GM18502 (cell line): ENCODE measurements around the gene MALAT1.

Experiments
- ATAC-seq: cut with Tn5 transposase; IDR thresholded peaks from one replicate; pipeline ENCODE4 v1.9.1; 2021; ENCODE audit warnings: mild to moderate bottlenecking; ENCODE audit not compliant: unreplicated experiment, poor library complexity

The MALAT1 gene

DNA sequence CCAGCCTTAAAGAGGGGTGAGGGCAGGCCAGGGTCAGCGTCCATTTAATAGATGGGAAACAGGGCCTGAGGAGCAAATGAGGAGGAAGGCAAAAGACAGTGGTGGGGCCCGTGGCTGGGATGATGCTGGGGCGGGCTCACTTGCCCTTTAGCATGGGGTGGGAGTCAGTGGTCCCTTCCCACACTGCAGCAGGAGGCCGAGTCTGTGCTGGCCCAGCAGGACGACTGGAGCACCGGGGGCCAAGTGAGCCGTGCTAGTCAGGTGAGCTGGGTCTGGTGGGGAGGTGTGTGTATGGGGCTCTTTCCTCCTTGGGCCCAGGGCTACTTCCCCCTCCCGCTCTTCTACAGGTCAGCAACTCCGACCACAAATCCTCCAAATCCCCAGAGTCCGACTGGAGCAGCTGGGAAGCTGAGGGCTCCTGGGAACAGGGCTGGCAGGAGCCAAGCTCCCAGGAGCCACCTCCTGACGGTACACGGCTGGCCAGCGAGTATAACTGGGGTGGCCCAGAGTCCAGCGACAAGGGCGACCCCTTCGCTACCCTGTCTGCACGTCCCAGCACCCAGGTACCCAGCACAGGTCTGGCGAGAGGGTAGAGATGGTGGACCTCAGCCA, 38.9 kb downstream of the MALAT1 start:
- ATAC-seq = no peak

DNA sequence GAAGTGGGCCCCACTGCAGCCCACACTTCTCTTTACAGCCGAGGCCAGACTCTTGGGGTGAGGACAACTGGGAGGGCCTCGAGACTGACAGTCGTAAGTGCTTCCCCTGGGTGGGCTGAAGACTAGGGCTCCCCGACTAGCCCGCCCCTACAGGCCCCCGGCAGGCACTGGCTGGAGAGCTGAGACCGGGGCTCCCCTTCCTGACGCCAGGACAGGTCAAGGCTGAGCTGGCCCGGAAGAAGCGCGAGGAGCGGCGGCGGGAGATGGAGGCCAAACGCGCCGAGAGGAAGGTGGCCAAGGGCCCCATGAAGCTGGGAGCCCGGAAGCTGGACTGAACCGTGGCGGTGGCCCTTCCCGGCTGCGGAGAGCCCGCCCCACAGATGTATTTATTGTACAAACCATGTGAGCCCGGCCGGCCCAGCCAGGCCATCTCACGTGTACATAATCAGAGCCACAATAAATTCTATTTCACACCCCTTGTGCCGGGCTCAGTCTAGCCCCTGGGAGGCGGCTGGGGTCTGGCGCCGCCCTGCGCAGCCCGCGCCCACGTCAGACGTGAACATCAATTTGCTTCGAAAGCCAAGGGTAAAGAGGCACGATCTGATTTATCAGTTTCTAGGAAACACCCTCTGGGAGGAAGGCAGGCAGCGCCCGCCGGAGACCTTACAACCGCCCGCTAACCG, 39.5 kb downstream of the MALAT1 start:
- no peak for ATAC-seq

DNA sequence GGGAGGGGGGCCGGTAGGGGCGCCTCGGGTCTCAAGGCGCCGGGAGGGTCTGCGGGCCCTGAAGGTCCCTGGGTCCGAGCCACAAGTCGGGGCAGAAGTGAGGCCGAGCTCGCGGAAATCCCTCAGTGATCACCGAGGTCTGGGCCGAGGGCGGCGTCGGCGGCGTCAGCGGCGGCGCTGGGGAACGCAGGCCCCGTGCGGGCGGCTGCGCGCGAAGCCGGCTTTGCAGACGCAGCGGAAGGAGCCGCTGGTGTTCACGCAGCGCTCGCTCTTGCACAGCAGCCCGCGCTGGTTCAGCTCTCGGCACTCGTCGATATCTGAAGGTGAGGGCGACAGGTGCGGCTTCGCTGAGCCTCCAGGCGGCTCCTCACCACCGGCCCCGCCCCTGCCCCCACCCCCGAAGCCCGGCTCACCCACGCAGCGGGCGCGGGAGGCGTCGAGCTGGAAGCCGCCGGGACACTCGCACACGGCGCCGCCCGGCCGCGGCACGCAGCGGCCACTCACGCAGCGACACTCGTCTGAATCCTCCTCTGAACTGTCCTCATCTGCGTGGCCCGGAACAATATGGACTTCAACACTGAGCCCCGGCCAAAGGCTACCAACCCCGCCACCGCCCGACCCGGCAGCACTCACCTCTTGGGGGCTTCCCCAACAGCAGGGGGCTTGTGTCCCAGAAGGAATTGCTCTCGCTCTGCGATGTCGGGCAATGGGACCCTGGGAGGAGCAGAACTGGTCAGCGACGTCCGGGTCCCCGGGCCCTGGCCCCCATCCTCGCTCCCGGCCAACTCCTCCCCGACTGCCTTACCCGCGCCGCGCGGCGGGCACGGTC, 40.3 kb downstream of the MALAT1 start:
- no peak for ATAC-seq

DNA sequence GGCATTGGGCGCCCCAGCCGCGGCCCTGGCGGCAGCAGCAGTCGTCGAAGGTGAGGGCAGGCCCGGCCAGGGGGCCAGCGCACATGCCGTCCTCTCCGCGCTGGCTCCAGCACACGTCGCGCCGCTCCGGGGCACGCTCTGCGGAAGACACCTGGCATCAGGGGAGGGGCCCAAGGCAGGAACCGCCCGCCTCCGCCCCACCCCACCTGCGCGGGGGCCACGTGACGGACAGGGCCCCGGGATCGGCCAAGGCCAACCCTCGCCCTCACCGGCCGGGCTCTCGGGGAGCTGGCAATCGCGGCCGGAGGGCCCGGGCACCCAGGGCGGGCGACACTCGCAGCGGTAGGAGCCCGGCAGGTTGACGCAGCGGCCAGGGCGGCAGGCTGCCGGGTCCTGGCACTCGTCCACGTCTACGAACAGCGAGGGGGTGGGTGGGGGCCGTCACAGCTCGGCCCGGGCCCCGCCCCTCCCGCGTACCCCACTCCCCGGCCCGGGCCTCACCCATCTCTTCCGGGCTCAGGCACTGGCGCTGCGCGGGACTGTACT, 41.0 kb downstream of the MALAT1 start:
- ATAC-seq = peak; percentile 47

DNA sequence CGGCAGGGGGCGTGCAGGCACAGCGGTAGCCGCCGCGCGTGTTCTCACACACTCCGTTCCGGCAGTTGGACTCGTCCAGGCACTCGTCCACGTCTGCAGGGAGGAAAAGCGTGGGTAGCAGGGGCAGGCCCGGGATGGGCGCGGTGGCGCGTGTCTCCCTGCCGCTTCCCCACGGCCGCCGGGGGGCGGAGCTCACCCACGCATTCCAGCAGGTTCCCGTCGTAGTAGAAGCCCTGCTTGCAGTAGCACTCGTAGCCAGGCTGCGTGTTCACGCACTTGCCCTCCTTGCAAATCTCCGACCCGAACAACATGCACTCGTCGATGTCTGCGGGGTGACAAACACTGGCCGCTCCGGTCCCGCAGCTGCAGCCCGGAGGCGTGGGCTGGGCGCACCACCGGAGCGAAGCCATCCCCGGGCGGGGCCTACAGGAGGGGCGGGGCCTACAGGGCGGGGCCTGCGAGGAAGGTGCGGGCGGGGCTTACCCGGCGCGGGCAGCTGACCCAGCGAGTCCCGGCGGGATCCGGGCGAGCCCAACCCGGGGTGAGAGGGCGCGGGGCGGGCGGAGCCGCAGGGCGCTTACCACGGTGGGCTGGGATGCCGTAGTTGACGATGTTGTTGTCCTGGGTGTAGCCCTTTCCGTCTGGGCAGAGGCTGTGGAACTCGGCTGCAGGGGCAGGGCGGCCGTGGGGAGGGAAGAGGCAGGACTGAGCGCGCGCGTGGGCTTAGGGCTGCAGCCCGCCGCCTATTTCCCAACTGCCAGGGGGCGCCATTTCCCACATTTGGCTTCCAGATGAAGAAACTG, 41.6 kb downstream of the MALAT1 start:
- ATAC-seq = peak; percentile 74

DNA sequence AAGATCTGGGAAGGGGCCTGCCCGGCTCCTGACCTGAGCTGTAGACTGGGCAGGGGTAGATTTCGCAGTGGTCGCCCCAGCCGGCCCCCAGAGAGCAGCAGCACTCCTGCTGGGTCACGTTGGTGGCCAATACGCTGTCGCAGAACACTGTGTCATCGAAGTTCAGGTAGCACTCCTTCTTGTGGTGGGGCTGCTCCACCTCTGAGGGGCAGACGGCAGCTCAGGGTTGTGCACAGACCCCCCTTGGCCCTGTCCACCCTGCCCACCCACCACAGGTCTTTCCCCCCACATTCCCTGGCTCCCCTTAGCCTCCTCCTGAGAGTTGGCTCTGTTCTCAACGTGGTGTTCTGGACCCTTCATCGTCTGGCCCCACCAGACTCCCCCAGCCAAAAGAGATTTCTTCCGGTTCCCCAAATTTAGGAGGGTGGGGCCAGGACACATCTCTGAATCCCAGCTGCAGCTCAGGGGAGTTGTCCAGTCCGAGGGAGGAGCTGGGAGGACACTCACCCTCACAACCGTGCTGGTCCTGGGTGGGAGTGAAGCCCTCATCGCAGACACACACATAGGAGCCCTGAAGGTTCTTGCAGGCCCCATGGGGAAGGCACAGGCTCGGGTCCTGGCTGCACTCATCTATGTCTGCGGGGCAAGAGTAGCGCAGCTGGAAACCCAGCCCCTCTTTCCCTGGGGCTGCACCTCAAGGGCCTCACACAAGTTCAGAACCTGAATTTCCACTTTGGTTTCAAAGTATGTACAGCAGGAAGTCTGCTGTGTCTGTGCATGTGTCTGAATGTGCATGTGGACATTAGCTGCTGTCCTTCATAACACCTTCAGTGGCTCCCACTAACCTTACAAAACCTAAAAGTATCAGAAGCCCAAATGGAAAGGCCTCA, 42.5 kb downstream of the MALAT1 start:
- ATAC-seq = no peak

DNA sequence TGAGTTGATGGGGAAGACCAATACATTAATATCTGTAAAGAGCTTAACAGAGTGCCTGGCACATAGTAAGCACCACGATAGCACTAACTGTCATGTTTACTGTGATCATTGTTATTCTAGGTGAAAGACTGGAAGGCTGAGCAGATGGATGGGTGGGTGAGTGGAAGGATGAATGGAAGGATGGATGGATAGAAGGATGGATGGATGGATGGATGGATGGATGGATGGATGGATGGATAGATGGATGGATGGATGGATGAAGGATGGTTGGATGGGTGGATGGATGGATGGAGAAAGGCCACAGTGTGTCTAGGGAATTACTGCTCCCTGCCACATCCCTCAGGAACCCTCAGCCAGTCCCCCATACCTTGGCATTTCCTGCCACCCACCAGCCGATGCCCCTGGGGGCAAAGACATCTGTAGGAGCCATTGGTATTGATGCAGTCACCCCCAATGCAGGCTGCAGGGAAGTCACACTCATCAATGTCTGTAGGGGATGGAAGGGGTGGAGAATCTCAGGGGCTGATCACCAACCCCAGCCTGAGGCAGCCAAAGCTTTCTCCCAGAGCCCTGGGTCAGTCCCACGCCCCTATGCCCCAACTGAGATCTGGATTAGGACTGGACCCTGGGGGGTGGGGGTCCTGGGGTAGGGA, 44.0 kb downstream of the MALAT1 start:
- ATAC-seq = no peak

DNA sequence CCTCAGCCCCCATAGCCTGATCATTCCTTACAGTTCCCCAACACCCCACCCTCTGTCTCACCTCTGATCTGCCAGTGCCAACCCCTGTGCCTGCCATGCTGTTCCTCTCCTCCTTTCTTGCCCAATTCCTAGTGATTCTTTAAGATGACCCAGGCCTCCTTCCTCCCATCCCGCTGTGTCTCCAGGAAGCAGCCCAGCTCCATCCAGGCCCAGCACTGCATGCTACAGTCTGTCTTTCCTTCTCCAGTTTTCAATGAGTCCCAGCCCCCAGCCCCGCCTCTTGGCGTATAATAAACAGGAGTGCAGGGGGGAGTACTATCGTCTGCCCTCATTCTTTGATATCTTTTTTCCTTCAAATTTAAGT, 47.0 kb downstream of the MALAT1 start:
- no peak for ATAC-seq

DNA sequence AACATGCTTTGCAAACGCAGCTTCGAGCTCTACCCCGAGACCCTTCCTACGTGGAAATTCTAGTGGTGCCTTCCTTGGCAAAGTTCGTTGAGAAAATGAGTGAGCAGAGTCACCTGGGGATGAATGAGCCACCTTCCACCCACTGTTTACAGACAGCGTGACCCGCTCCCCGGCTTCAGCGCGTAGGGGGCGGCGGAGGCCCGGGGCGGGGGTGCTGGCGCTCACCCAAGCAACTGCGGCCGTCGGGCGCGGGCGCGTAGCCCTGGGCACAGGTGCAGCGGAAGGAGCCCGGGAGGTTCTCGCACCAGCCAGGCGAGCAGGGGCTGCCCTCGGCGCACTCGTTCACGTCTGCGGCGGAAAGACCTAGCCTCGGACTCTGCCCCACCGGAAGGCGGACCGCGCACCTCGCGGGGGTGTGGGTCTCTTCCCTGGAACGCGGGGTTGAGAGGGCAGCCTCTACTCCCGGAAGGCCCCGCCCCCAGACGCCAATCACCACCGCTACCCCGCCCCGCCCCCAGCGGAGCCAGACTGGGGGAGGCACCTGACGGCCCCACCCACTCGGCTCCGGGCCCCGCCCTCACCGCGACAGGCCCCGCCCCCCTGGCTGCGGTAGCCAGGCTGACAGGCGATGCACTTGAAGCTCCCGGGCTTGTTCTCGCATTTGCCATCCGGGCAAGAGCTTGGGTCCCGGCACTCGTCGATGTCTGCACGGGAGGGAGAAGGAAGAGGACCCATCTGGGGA, 47.5 kb downstream of the MALAT1 start:
- peak; percentile 68 for ATAC-seq

DNA sequence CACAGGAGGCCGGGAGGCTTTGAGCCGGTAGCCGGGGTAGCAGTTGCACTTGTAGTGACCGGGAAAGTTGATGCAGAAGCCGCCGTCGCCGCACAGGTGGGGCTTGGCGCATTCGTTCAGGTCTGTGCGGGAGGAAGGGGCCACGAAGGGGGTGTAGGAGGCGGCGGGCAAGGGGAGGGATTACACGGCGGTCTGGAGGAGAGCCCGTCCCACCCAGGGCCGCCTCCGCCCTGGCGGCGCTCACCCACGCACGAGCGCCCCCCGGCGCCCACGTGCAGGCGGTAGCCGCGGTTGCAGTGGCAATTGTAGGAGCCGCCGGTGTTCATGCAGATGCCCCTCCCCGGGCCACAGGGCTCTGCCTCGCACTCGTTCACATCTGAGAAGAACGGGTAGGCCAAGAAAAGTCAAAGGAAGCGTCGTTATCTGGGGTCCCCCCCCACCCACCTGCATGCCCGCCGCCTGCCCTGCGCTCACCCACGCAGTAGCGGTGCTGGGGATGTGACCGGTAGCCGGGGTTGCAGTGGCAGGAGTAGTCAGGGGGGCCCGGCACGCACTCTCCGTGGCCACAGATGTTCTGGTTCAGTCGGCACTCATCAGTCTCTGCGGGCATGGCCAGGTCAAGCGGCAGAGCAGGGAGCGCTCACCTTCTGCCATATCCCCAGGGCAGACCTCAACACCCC, 48.7 kb downstream of the MALAT1 start:
- no peak for ATAC-seq

DNA sequence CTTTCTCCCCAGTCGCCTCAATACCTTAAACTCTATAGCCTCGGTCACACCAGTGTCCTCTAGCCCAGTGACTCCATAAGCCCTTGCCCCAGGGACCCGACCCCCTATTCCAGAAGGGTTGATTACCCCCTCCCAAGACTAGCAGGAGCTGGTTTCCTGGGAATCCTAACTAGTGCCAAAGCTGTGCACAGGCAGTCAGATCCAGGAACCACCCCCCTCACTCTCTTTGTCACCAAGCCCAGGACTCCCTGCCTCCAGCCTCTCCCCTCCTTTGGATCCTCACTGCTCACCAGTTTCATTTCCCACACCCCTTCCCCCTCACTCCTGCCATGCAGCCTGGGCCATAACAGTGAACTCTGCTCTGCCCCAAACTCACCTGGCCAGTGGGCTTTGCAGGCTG, 49.5 kb downstream of the MALAT1 start:
- ATAC-seq = no peak

DNA sequence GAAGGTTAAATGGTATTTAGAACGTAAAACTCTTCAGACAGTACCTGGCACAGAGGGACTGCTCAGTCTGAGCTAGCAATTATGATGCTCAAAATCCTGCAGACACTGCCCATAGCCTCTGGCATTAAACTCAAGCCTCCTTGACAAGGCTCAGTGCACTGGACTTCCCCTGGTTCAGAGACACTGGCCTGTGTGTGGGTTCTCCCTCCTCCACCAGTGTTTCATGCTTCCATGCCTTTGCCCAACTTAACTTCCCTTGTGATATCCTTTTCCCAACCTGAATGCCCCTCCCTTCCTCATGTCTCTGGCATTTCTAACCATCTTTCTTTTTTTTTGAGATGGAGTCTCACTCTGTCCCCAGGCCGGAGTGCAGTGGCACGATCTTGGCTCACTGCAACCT, 50.3 kb downstream of the MALAT1 start:
- ATAC-seq = no peak

DNA sequence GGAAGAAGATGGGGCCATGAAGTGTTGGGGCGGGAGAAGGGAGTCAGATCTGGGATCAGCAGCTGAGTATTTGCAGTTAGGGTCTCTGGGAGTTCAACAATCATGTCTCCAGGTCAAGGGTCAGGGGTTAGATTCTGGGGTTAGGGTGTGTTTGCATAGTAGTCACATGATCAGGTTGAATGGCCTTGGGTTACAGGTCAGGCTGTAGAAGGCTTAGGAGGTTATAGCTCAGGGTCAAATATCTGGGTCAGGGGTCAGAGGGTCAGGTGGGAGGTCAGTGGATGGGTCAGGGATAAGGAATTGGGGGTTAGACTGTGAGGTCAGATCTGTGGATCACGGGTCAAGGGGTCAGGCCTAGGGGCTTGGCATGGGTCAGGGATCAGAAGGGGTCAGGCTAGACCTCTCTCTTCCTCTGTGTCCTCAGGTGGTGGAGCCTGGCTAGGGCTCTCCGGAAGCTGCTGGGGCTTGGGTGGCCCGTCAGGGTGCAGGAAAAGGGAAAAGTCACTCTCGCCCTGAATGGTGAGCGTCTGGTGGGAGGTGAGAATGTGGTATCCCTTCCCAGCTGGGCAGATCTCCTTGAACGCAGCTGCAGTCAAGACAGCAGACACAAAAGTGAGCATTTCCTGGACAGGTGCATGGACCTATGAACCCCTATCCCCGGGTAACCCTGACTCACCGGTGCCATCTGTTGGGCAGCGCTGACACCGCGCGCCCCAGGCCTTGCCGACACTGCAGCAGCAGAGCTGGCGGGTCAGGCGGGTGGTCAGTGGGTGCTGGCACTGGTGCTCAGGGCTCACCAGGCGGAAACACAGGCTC, 52.9 kb downstream of the MALAT1 start:
- ATAC-seq = no peak

DNA sequence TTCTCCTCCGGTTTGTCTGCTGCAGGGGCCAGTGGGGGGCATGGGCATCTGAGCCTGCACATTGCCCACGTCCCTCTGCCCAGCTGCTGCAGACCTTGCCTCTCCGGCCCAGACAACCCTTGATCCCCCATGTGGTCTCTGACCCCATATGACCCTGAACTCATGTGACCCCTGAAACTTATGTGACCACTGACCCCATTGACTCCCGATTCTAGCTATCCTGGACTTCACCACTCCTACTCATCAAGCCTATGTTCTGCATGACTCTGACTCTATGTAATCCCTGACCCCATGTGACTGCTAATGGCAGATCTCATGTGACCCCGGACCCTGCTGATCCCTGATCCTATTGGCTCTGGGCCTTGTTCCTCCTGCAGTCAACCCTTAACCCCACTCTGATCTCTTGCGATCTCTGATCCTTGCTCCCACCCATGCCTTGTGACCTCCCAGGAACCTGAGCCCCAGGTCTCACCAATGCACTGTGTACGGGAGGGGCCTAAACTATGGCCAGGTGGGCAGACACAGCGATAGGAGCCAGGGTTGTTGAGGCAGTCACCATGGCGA, 53.6 kb downstream of the MALAT1 start:
- no peak for ATAC-seq

DNA sequence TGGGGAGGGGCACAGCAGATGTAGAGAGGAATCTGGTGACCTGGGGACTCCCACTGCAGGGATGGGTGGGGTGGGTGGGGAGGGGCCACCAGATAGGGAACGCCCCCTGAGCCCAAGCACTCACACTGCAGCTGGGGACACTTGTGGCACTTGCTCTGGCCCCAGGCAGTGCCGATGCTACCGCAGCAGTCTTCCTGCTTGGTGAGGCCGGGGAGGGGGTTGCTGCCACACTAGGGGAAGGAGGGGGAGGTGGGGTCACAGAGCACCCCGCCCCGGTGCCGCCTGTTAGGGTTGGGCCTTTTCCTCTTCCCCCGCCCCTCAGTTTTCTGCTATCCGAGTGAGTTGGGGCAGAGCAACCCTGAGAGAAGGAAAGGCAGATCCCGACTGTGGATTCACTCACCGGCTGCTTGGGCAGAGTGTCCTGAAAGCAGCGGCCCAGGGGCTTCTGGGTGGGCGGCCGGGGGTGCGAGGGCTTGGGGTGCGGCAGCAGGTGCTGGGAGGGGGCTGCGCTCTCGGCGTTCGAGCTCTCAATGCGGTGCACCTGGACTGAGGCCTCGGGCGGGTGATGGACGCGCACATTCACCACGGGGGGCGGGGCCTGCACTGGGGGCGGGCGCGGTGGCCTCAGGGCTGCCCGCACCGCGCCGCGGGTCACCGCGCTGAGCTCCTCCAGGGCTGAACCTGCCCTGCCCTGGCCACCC, 54.6 kb downstream of the MALAT1 start:
- no peak for ATAC-seq
